ENCODE results near the gene F2RL1.
"Not testable (repeated sequence)": the region's sequence is repeated elsewhere in the genome, so short reads cannot be mapped to it uniquely, and the experiment has no call there.

F2RL1 gene

GRCh38 chr5:76850543-76851145 is 31.8 kb downstream of the F2RL1 start:
- no peak for DNase-seq (ENCODE audit: insufficient read length, low spot score)
- FAIRE-seq = no peak
- no peak for TF ChIP-seq POLR2A (IDR thresholded peaks at IDR 0.05; ENCODE audit: low read depth, low read length)

GRCh38 chr5:76851728-76852369 is 33.0 kb downstream of the F2RL1 start:
- FAIRE-seq = no peak
- DNase-seq (ENCODE audit: insufficient read length, low spot score) = no peak
- no peak for TF ChIP-seq POLR2A (IDR thresholded peaks at IDR 0.05; ENCODE audit: low read depth, low read length)

- DNase-seq (ENCODE audit: insufficient read length, low spot score) (no peak), FAIRE-seq (no peak)
- TF ChIP-seq POLR2A (IDR thresholded peaks at IDR 0.05; ENCODE audit: low read depth, low read length) = no peak
Observed at GRCh38 chr5:76852772-76853171, 33.9 kb downstream of the F2RL1 start.

GRCh38 chr5:76853741-76854140 is 34.9 kb downstream of the F2RL1 start:
- FAIRE-seq; DNase-seq (ENCODE audit: insufficient read length, low spot score): not testable (repeated sequence)

GRCh38 chr5:76854644-76855043 is 35.8 kb downstream of the F2RL1 start:
- DNase-seq (ENCODE audit: insufficient read length, low spot score) (no peak), FAIRE-seq (no peak)
- no peak for TF ChIP-seq POLR2A (IDR thresholded peaks at IDR 0.05; ENCODE audit: low read depth, low read length)

- not testable (repeated sequence) for FAIRE-seq; DNase-seq (ENCODE audit: insufficient read length, low spot score)
Observed at GRCh38 chr5:76855501-76855900, 36.7 kb downstream of the F2RL1 start.

GRCh38 chr5:76855961-76856360 is 37.1 kb downstream of the F2RL1 start:
- TF ChIP-seq POLR2A (IDR thresholded peaks at IDR 0.05; ENCODE audit: low read depth, low read length) = no peak
- FAIRE-seq (no peak), DNase-seq (ENCODE audit: insufficient read length, low spot score) (no peak)

- FAIRE-seq; DNase-seq (ENCODE audit: insufficient read length, low spot score): not testable (repeated sequence)
Observed at GRCh38 chr5:76856800-76857199, 38.0 kb downstream of the F2RL1 start.

GRCh38 chr5:76859591-76860247 is 40.9 kb downstream of the F2RL1 start:
- FAIRE-seq (no peak), DNase-seq (ENCODE audit: insufficient read length, low spot score) (no peak)
- TF ChIP-seq POLR2A (IDR thresholded peaks at IDR 0.05; ENCODE audit: low read depth, low read length) = no peak

- TF ChIP-seq POLR2A (IDR thresholded peaks at IDR 0.05; ENCODE audit: low read depth, low read length) = no peak
- no peak for FAIRE-seq
- DNase-seq (ENCODE audit: insufficient read length, low spot score) = no peak
Observed at GRCh38 chr5:76861612-76862011, 42.8 kb downstream of the F2RL1 start.

GRCh38 chr5:76863001-76863400 is 44.2 kb downstream of the F2RL1 start:
- no peak for DNase-seq (ENCODE audit: insufficient read length, low spot score)
- no peak for FAIRE-seq
- TF ChIP-seq POLR2A (IDR thresholded peaks at IDR 0.05; ENCODE audit: low read depth, low read length) = no peak

GRCh38 chr5:76866503-76866902 is 47.7 kb downstream of the F2RL1 start:
- DNase-seq (ENCODE audit: insufficient read length, low spot score) (no peak), FAIRE-seq (no peak)
- no peak for TF ChIP-seq POLR2A (IDR thresholded peaks at IDR 0.05; ENCODE audit: low read depth, low read length)

GRCh38 chr5:76867038-76867437 is 48.2 kb downstream of the F2RL1 start:
- DNase-seq (ENCODE audit: insufficient read length, low spot score) (no peak), FAIRE-seq (no peak)
- no peak for TF ChIP-seq POLR2A (IDR thresholded peaks at IDR 0.05; ENCODE audit: low read depth, low read length)

GRCh38 chr5:76867827-76868693 is 49.2 kb downstream of the F2RL1 start:
- no peak for TF ChIP-seq POLR2A (IDR thresholded peaks at IDR 0.05; ENCODE audit: low read depth, low read length)
- DNase-seq (ENCODE audit: insufficient read length, low spot score) (peak; percentile 32), FAIRE-seq (no peak)
